Thymus (tissue), 11 donors: ENCODE results near the gene PPARGC1A. TPM values are rescaled to one million over a fixed set of nuclear protein-coding genes. Genes with fewer than 3 reads are reported as not detected.

Source experiments
- DNase-seq, 9 donors: peaks; one replicate each; pipeline ENCODE4 v3.0.0-alpha.2; 2013; ENCODE audit warnings: low spot score in 9 of 9, low read depth in 6 of 9, missing footprints in 1 of 9
- H3K27ac ChIP-seq, 2 donors: one replicate each; pipeline ENCODE4 v1.5.1; 2013; ENCODE audit warnings: control low read depth in 1 of 2, low read depth in 1 of 2, low read length in 1 of 2, mild to moderate bottlenecking in 1 of 2, moderate library complexity in 1 of 2
- H3K27me3 ChIP-seq, 2 donors: one replicate each; pipeline ENCODE4 v1.5.1; 2013; ENCODE audit warnings: low read length in 1 of 2; ENCODE audit not compliant: control insufficient read depth in 2 of 2, insufficient read depth in 1 of 2
- H3K36me3 ChIP-seq, 2 donors: one replicate each; pipeline ENCODE4 v1.5.1; 2013; ENCODE audit warnings: low read length in 1 of 2, mild to moderate bottlenecking in 1 of 2, moderate library complexity in 1 of 2; ENCODE audit not compliant: control insufficient read depth in 2 of 2, insufficient read depth in 2 of 2
- H3K4me1 ChIP-seq, 2 donors: one replicate each; pipeline ENCODE4 v1.5.1; 2013; ENCODE audit warnings: low read length in 2 of 2; ENCODE audit not compliant: control insufficient read depth in 2 of 2, insufficient read depth in 2 of 2
- H3K4me3 ChIP-seq, 2 donors: one replicate each; pipeline ENCODE4 v1.5.1; 2013; ENCODE audit warnings: low read length in 2 of 2, control low read depth in 1 of 2, mild to moderate bottlenecking in 1 of 2
- H3K9me3 ChIP-seq, 2 donors: one replicate each; pipeline ENCODE4 v1.5.1; 2013; ENCODE audit warnings: low read length in 1 of 2, mild to moderate bottlenecking in 1 of 2; ENCODE audit not compliant: control insufficient read depth in 2 of 2, insufficient read depth in 1 of 2
- WGBS: extraction: QIAGEN DNeasy Blood & Tissue Kit; methylation state at CpG from one replicate; pipeline ENCODE4 v1.1.7; 2013; 5-methylcytosine and 5-hydroxymethylcytosine counted together
- polyA plus RNA-seq: library from polyadenylated mRNA; stranded (reverse); fragments of 200-250 nt; gene quantifications from one replicate; pipeline ENCODE4 v1.2.3, GENCODE V29; 2013
- total RNA-seq: library from RNA; stranded (reverse); fragments of 120-200 nt; gene quantifications from one replicate; pipeline ENCODE4 v1.2.4, GENCODE V29; 2013
- donor health status: healthy.

PPARGC1A gene
- total and polyA plus RNA-seq, 2 donors: 1.4 to 3.1 TPM

- 94% methylated on average over 6 of the region's 6 CpGs for WGBS
- no peak for DNase-seq
- no peak overlapping the region for H3K4me3 ChIP-seq
- no peaks in the 10 kb centered on the region for H3K4me1 ChIP-seq
- H3K27me3 ChIP-seq: no peaks in the 10 kb centered on the region
- H3K36me3 ChIP-seq: no peaks in the 10 kb centered on the region
- no peak overlapping the region for H3K27ac ChIP-seq
- H3K9me3 ChIP-seq: no peaks in the 10 kb centered on the region
Measured at GRCh38 chr4:23885943-23886590, 3.8 kb downstream of the PPARGC1A start.

- WGBS: 84% methylated on average over 1 of the region's 1 CpG
- H3K4me3 ChIP-seq: no peak overlapping the region
Measured at GRCh38 chr4:23884741-23885140, 5.1 kb downstream of the PPARGC1A start.

DNA sequence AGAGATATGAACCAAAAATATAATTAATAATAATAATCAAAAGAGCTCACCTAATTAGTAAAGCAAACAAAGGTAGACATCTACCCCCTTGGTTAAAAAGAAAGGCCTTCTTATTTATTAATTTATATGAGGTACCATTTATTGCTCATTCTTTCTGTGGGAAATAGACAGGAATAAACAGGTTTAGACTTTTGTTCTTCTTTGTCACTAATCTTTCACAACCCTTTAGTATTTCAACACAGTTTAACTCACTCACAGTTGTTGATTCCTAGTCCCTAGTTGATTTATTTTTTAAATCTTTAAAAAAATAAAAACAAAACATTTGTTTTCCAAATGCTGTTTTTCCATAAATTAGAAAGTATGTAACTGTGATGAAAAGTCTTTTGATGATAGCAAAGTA lies 5.6 kb downstream of the PPARGC1A start:
- Histone ChIP-seq H3K27me3 (no peaks in the 10 kb centered on the region), H3K36me3 (no peaks in the 10 kb centered on the region), H3K9me3 (no peaks in the 10 kb centered on the region), H3K4me1 (no peaks in the 10 kb centered on the region), H3K4me3 (no peak overlapping the region), H3K27ac (no peak overlapping the region)
- DNase-seq: no peak

More at GRCh38 chr4:23884741-23885140, 5.1 kb downstream of the PPARGC1A start:
- H3K36me3 ChIP-seq: no peaks in the 10 kb centered on the region
- no peaks in the 10 kb centered on the region for H3K27me3 ChIP-seq
- H3K4me1 ChIP-seq: no peaks in the 10 kb centered on the region
- no peaks in the 10 kb centered on the region for H3K9me3 ChIP-seq
- H3K27ac ChIP-seq: no peak overlapping the region
- DNase-seq: no peak

- Histone ChIP-seq H3K4me1 (no peaks in the 10 kb centered on the region), H3K27ac (no peak overlapping the region), H3K36me3 (no peaks in the 10 kb centered on the region), H3K4me3 (no peak overlapping the region), H3K9me3 (no peaks in the 10 kb centered on the region), H3K27me3 (no peaks in the 10 kb centered on the region)
- WGBS: 93% methylated on average over 5 of the region's 5 CpGs
- DNase-seq: no peak
Measured at GRCh38 chr4:23882976-23883531, 6.8 kb downstream of the PPARGC1A start.

GRCh38 chr4:23881674-23882337 lies 8.0 kb downstream of the PPARGC1A start:
- Histone ChIP-seq H3K4me3 (no peak overlapping the region), H3K27me3 (no peaks in the 10 kb centered on the region), H3K9me3 (no peaks in the 10 kb centered on the region), H3K4me1 (no peaks in the 10 kb centered on the region), H3K27ac (no peak overlapping the region), H3K36me3 (no peaks in the 10 kb centered on the region)
- 91% methylated on average over 8 of the region's 8 CpGs for WGBS
- no peak for DNase-seq

GRCh38 chr4:23881052-23881501 lies 8.8 kb downstream of the PPARGC1A start:
- Histone ChIP-seq H3K27me3 (no peaks in the 10 kb centered on the region), H3K9me3 (no peaks in the 10 kb centered on the region), H3K4me1 (no peaks in the 10 kb centered on the region), H3K36me3 (no peaks in the 10 kb centered on the region), H3K27ac (no peak overlapping the region), H3K4me3 (no peak overlapping the region)
- DNase-seq: no peak
- 44% methylated on average over 5 of the region's 5 CpGs for WGBS

DNA sequence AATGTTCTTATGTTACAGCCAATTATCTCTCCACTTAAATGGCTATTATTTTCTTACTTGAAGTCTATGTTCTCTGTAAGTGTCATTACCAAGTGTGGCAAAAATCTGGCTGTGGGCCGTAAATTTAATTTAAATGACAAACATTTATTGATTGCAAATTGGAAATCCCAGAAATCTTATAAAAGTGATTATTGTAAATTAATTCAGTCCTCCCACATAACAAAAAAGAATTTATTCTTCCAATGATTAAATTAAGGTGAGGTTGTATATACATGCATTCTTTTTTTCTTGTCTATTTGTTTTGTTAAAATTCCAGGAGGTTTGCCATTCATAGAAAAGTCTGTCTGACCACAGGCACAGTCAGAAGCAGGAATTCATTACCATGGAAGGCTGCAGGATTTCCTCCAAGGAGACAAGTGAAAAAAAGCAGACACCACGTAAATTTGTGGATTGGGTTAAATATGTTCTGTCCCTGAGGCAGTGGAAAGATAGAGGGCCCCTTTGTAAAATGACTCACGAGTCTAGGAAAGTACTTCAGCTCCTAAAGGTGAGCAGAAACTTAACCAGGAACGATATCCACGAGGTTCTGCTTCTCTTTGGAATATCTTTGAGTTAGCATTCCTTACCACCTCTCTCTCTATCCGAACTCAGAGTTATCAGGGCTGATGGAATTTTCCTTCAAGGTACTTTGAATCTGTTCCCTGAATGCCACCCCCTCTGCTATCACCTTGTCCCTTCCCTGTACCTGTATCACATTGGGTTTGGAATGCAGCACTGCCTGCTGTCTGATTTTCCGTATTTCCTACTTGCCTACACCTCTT lies 10.7 kb downstream of the PPARGC1A start:
- Histone ChIP-seq H3K9me3 (no peaks in the 10 kb centered on the region), H3K36me3 (no peaks in the 10 kb centered on the region), H3K4me1 (no peaks in the 10 kb centered on the region), H3K27me3 (no peaks in the 10 kb centered on the region), H3K4me3 (no peak overlapping the region), H3K27ac (no peak overlapping the region)
- WGBS: 86% methylated on average over 7 of the region's 7 CpGs
- DNase-seq: no peak

DNA sequence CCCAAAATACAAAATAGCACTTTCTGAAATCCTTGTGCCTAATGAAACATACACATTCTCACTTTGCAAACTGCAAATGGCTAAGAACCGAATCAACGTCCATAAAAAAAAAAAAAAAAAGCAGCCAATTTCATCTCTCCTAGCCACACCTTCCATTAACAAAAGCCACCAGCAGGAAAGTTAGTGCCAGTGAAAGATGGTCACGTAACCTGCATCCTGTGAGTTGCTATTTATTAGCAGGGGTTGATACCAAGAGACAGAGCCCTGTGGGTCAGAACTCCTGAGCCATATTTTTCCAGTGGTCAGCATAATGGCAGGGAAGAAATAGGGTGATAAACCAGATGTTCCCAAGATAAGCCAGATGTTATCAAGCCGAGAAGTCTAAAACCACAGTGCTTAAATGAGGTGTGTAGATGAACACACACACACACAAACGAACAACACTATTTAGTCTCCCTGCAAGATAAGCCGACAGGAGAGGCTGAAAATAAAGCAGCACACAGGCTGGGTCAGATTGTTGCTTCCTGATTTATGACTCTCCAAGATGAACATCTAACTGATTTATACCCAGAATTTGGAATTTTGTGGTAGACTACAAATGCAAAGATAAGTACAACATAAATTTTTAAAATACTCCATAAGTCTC lies 11.5 kb downstream of the PPARGC1A start:
- Histone ChIP-seq H3K27ac (no peak overlapping the region), H3K4me1 (no peaks in the 10 kb centered on the region), H3K27me3 (no peaks in the 10 kb centered on the region), H3K36me3 (no peaks in the 10 kb centered on the region), H3K4me3 (no peak overlapping the region), H3K9me3 (no peaks in the 10 kb centered on the region)
- WGBS: 92% methylated on average over 6 of the region's 6 CpGs
- no peak for DNase-seq
